Measurements from ENCODE around the gene MSI2.

DNA sequence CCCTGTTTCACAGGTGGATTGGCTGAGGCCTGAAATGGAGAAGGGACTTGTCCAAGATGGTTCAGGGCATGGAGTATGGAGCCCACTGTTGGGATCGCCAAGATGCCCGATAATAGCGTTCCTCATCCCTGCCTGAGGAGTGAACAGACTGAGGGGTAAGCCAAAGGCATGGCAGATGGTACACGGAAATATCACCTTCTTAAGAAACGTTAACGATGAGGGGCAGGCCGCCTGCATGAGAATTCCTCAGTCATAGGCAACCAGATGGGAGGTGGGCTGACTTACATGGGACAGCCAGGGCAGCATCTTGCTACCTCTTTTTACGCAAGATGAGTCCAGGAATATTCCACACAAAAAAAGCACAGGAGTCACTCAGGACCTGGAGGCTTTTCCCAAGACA, 300.7 kb downstream of the MSI2 start:
- TF ChIP-seq POLR2A (IDR thresholded peaks at IDR 0.05), result no peak
- TF ChIP-seq, protein P1, sequence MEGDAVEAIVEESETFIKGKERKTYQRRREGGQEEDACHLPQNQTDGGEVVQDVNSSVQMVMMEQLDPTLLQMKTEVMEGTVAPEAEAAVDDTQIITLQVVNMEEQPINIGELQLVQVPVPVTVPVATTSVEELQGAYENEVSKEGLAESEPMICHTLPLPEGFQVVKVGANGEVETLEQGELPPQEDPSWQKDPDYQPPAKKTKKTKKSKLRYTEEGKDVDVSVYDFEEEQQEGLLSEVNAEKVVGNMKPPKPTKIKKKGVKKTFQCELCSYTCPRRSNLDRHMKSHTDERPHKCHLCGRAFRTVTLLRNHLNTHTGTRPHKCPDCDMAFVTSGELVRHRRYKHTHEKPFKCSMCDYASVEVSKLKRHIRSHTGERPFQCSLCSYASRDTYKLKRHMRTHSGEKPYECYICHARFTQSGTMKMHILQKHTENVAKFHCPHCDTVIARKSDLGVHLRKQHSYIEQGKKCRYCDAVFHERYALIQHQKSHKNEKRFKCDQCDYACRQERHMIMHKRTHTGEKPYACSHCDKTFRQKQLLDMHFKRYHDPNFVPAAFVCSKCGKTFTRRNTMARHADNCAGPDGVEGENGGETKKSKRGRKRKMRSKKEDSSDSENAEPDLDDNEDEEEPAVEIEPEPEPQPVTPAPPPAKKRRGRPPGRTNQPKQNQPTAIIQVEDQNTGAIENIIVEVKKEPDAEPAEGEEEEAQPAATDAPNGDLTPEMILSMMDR (IDR thresholded peaks at IDR 0.05), result no peak

Measured in right lobe of liver (tissue), 4 donors.